PC-9 (cell line): ENCODE data around the gene KDM5B. TPM values are rescaled to one million over a fixed set of nuclear protein-coding genes. Genes with fewer than 3 reads are reported as not detected.

Experiments
- BruUV-seq: library from RNA; stranded (reverse); fragments of 400-500 nt; replicated peaks from 2 replicates; lab custom pipeline; 2021; lab: Mats Ljungman, UMichigan
- CTCF ChIA-PET: fragments of 300-600 bp; sonication (Branson Sonifier 250); formaldehyde crosslinking; loops from one replicate; lab custom pipeline; 2022; ENCODE audit warnings: antibody characterized with exemption; lab: Charles Lee
- POLR2A ChIA-PET: fragments of 300-600 bp; sonication (Branson Sonifier 250); formaldehyde crosslinking; loops from one replicate; lab custom pipeline; 2022; ENCODE audit warnings: antibody characterized with exemption; ENCODE audit not compliant: unreplicated experiment; lab: Charles Lee
- DNase-seq, 2 experiments: peaks; one replicate each; pipeline versions ENCODE4 v3.0.0 to v3.0.0-alpha.2; 2015 to 2022; ENCODE audit warnings: mixed read lengths in 1 of 2
- H2AFZ ChIP-seq: fragments of 200-600 bp; sonication (generic); 2 replicates; pipeline ENCODE4 v1.8.1; 2017; ENCODE audit warnings: antibody characterized with exemption
- H3F3A ChIP-seq: fragments of 200-600 bp; sonication (generic); 2 replicates; pipeline ENCODE4 v1.8.1; 2017; ENCODE audit warnings: antibody characterized with exemption, mild to moderate bottlenecking, low read depth; ENCODE audit not compliant: insufficient read depth
- H3K27ac ChIP-seq: fragments of 200-600 bp; sonication (generic); 2 replicates; pipeline ENCODE4 v1.6.1; 2016; ENCODE audit warnings: mixed run types
- H3K27me3 ChIP-seq: fragments of 200-600 bp; sonication (generic); 2 replicates; pipeline ENCODE4 v1.6.1; 2016; ENCODE audit warnings: low read depth, mixed run types; ENCODE audit not compliant: insufficient read depth
- H3K36me3 ChIP-seq: fragments of 200-600 bp; sonication (generic); 2 replicates; pipeline ENCODE4 v1.6.1; 2016; ENCODE audit warnings: low read depth, mixed run types
- H3K4me1 ChIP-seq: fragments of 200-600 bp; sonication (generic); replicated peaks from 2 replicates; pipeline ENCODE4 v1.6.1; 2016; ENCODE audit warnings: mixed run types; ENCODE audit not compliant: insufficient read depth
- H3K4me2 ChIP-seq: fragments of 200-600 bp; sonication (generic); 2 replicates; pipeline ENCODE4 v1.6.1; 2017; ENCODE audit warnings: mixed run types
- H3K4me3 ChIP-seq: fragments of 200-600 bp; sonication (generic); 2 replicates; pipeline ENCODE4 v1.6.1; 2016; ENCODE audit warnings: mixed run types
- H3K79me2 ChIP-seq: fragments of 200-600 bp; sonication (generic); 2 replicates; pipeline ENCODE4 v1.6.1; 2017; ENCODE audit warnings: low read depth, mixed run types
- H3K9me2 ChIP-seq: fragments of 200-600 bp; sonication (generic); 2 replicates; pipeline ENCODE4 v1.8.1; 2017; ENCODE audit warnings: mild to moderate bottlenecking; ENCODE audit not compliant: insufficient read depth
- H3K9me3 ChIP-seq: fragments of 200-600 bp; sonication (generic); 2 replicates; pipeline ENCODE4 v1.8.1; 2016; ENCODE audit warnings: low read depth; ENCODE audit not compliant: insufficient read depth
- H4K20me1 ChIP-seq: fragments of 200-600 bp; sonication (generic); 2 replicates; pipeline ENCODE4 v1.8.1; 2017; ENCODE audit not compliant: insufficient read depth
- EZH2 ChIP-seq: fragments of 200-600 bp; sonication (generic); IDR thresholded peaks from 2 replicates; pipeline ENCODE4 v1.8.0; 2017; ENCODE audit warnings: antibody characterized with exemption, low read depth
- intact Hi-C: fragments of 100-400 bp; cut with micrococcal nuclease; formaldehyde crosslinking; loops from one replicate; pipeline ENCODE4 v1.10.0; 2022; ENCODE audit not compliant: unreplicated experiment
- total RNA-seq: library from RNA; stranded (reverse); gene quantifications from 2 replicates; pipeline ENCODE4 v1.2.3, GENCODE V29; 2021
- TF ChIP-seq, protein P1 (sequence below): fragments of 200-600 bp; sonication (generic); conservative IDR thresholded peaks from 2 replicates; pipeline ENCODE4 v1.6.1; 2017; ENCODE audit warnings: mixed run types, antibody characterized with exemption, mild to moderate bottlenecking, moderate library complexity

KDM5B gene
- total RNA-seq, 1 experiment from 2014 or later: 99.8 TPM

DNA sequence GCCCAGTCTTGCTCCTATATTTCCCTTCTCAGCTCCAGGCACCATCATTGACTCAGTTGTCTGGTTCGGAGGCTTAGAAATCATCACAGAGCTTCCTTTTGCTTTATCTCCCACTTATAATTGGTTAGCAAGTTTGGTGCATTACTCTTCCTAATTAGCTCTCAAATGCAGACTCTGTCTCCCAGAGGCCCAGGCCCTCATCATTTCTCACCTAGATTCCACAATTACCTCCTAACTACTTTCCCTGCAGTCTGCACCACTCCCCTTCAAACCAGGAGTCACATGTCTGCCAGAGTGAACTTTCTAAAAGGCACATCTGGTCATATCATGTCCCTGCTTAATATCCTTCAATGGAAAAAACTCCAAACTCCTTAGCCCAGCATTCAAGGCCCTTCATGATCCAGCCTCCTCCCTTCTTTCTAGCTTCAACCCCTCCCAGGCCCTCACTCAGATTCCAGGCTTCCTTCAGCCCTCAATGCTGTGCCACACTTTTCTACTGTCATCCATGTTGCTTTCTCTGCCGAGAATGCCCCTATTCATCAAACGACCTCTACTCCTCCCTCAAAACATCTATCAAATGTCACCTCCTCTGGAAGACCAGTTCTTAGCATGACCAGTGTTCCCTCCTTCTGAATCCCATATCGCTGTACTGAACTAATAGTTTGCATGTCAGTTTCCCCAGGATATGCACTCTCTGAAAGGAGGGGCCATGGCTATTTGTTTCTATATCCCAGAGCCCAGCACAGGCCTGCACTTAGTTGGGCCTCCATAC is 128.6 kb downstream of the KDM5B start:
- Histone ChIP-seq H3K9me2 (no peaks in the 10 kb centered on the region), H3K27ac (no peak overlapping the region), H3F3A (no peaks in the 10 kb centered on the region), H3K9me3 (no peaks in the 10 kb centered on the region), H3K27me3 (peaks cover 88% of the 10 kb centered on the region), H3K4me1 (no peaks in the 10 kb centered on the region), H3K79me2 (no peaks in the 10 kb centered on the region), H3K4me3 (no peak overlapping the region), H3K36me3 (no peaks in the 10 kb centered on the region), H2AFZ (no peak overlapping the region), H3K4me2 (no peak overlapping the region), H4K20me1 (no peaks in the 10 kb centered on the region)
- no TSS peak for BruUV-seq
- POLR2A ChIA-PET: no interaction called here
- TF ChIP-seq EZH2: no peak
- TF ChIP-seq, protein P1, sequence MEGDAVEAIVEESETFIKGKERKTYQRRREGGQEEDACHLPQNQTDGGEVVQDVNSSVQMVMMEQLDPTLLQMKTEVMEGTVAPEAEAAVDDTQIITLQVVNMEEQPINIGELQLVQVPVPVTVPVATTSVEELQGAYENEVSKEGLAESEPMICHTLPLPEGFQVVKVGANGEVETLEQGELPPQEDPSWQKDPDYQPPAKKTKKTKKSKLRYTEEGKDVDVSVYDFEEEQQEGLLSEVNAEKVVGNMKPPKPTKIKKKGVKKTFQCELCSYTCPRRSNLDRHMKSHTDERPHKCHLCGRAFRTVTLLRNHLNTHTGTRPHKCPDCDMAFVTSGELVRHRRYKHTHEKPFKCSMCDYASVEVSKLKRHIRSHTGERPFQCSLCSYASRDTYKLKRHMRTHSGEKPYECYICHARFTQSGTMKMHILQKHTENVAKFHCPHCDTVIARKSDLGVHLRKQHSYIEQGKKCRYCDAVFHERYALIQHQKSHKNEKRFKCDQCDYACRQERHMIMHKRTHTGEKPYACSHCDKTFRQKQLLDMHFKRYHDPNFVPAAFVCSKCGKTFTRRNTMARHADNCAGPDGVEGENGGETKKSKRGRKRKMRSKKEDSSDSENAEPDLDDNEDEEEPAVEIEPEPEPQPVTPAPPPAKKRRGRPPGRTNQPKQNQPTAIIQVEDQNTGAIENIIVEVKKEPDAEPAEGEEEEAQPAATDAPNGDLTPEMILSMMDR: no peak
- intact Hi-C loops: no loop called here
- DNase-seq: no peak
- CTCF ChIA-PET: no interaction called here

DNA sequence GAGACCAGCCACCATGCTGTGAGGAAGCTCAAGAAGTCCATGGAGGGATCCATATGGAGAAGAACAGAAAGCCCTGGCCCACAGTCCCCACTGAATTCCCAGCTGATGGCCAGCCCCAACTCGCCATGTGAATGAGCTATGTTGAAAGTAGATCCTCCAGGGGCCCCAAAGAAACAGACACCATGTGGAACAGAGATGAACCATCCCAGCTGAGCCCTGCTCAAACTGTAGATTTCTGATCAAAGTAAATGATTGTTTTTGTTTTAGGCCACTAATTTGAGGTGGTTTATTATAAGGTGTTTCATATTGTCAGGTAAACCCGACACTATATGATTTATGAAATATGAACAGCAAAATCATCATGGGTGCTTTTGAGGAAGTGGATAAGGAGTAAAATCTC is 130.8 kb downstream of the KDM5B start:
- DNase-seq: no peak
- intact Hi-C loops: no loop called here

More for the DNA sequence above, 130.8 kb downstream of the KDM5B start:
- no TSS peak for BruUV-seq
- no peaks in the 10 kb centered on the region; the same call in 1 of the 2 replicates for H3F3A ChIP-seq
- H2AFZ ChIP-seq: no peak overlapping the region
- no peaks in the 10 kb centered on the region for H3K4me1 ChIP-seq
- no peaks in the 10 kb centered on the region for H3K79me2 ChIP-seq
- H3K9me3 ChIP-seq: no peaks in the 10 kb centered on the region
- POLR2A ChIA-PET: interaction anchor here (0.7 kb wide), 1 partner anchor 1679 kb away, joined by 35 read pairs; no protein-coding TSS in a partner anchor
- H3K4me3 ChIP-seq: no peak overlapping the region
- TF ChIP-seq, protein P1: no peak
- TF ChIP-seq EZH2: no peak
- no peaks in the 10 kb centered on the region for H3K9me2 ChIP-seq
- peaks cover 74% of the 10 kb centered on the region for H3K27me3 ChIP-seq
- H3K27ac ChIP-seq: no peak overlapping the region
- no peaks in the 10 kb centered on the region for H3K36me3 ChIP-seq
- H4K20me1 ChIP-seq: no peaks in the 10 kb centered on the region
- CTCF ChIA-PET: no interaction called here
- no peak overlapping the region for H3K4me2 ChIP-seq

Other genes starting within 250 kb of the KDM5B start
- 0.07 TPM in 1 of 2 replicates, not detected in the other for gene SYT2, start 98.0 kb downstream of the KDM5B start, total RNA-seq
- gene PCAT6, start 2.5 kb upstream of the KDM5B start, total RNA-seq: 1.7 and 3.6 TPM in 2 replicates
- 9.4 and 10.9 TPM in 2 replicates for gene RABIF, start 80.7 kb upstream of the KDM5B start, total RNA-seq
- 29.6 and 33.1 TPM in 2 replicates for gene KLHL12, start 118.8 kb upstream of the KDM5B start, total RNA-seq
- 102 and 113 TPM in 2 replicates for gene ADIPOR1, start 149.9 kb upstream of the KDM5B start, total RNA-seq
- 14.5 and 21.2 TPM in 2 replicates for gene CYB5R1, start 158.8 kb upstream of the KDM5B start, total RNA-seq
- 53.5 and 63.1 TPM in 2 replicates for gene TMEM183A, start 199.0 kb upstream of the KDM5B start, total RNA-seq
- gene PPFIA4, start 218.1 kb upstream of the KDM5B start, total RNA-seq: 1.2 and 5.0 TPM in 2 replicates